ENCODE data around the gene NETO2. TPM values are rescaled to one million over a fixed set of nuclear protein-coding genes. Genes with fewer than 3 reads are reported as not detected.

NETO2 gene
- total and polyA plus RNA-seq, 10 of the 15 experiments (the other 5 are each of a cell fraction or from before 2014, with no cell fraction given), result 8.5 to 53.1 (median 27.0) TPM

- TF ChIP-seq E2F8 (IDR thresholded peaks at IDR 0.05; ENCODE audit: low read depth, partially characterized antibody) (no peak), SMARCA5 (IDR thresholded peaks at IDR 0.05) (no peak), MLLT1 (IDR thresholded peaks at IDR 0.05) (no peak), RCOR1 (conservative IDR thresholded peaks at IDR 0.05; ENCODE audit: low read depth, low read length) (no peak), USF1 (IDR thresholded peaks at IDR 0.05; ENCODE audit: borderline replicate concordance, extremely low read length, insufficient read depth, low read depth, low read length) (no peak), POLR2AphosphoS2 (IDR thresholded peaks at IDR 0.05; ENCODE audit: low read depth, low read length) (no peak), SREBF2 (IDR thresholded peaks at IDR 0.05; ENCODE audit: low read length) (no peak), NFXL1 (IDR thresholded peaks at IDR 0.05; ENCODE audit: borderline replicate concordance) (no peak), ZSCAN29 (IDR thresholded peaks at IDR 0.05) (0 out of 2 replicates have a peak, but pooled peaks have one; percentile 6), SRF (IDR thresholded peaks at IDR 0.05; ENCODE audit: low read depth in 2 of 2, low read length in 2 of 2) (0 out of 4 replicates have a peak, but pooled peaks of 1 of the 2 experiments have one; percentile 22), LARP7 (IDR thresholded peaks at IDR 0.05) (peak; percentile 38)
- TF ChIP-seq, protein P1, sequence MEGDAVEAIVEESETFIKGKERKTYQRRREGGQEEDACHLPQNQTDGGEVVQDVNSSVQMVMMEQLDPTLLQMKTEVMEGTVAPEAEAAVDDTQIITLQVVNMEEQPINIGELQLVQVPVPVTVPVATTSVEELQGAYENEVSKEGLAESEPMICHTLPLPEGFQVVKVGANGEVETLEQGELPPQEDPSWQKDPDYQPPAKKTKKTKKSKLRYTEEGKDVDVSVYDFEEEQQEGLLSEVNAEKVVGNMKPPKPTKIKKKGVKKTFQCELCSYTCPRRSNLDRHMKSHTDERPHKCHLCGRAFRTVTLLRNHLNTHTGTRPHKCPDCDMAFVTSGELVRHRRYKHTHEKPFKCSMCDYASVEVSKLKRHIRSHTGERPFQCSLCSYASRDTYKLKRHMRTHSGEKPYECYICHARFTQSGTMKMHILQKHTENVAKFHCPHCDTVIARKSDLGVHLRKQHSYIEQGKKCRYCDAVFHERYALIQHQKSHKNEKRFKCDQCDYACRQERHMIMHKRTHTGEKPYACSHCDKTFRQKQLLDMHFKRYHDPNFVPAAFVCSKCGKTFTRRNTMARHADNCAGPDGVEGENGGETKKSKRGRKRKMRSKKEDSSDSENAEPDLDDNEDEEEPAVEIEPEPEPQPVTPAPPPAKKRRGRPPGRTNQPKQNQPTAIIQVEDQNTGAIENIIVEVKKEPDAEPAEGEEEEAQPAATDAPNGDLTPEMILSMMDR (IDR thresholded peaks at IDR 0.05 in 2 of 3, conservative IDR thresholded peaks at IDR 0.05 in 1 of 3; ENCODE audit: control insufficient read depth in 2 of 3, extremely low read depth in 1 of 3, insufficient read depth in 1 of 3, low read depth in 3 of 3, low read length in 3 of 3), result peak; percentile 56 to 87 (median 70); a peak in 5 of 6 replicates
- TF ChIP-seq, protein P2, sequence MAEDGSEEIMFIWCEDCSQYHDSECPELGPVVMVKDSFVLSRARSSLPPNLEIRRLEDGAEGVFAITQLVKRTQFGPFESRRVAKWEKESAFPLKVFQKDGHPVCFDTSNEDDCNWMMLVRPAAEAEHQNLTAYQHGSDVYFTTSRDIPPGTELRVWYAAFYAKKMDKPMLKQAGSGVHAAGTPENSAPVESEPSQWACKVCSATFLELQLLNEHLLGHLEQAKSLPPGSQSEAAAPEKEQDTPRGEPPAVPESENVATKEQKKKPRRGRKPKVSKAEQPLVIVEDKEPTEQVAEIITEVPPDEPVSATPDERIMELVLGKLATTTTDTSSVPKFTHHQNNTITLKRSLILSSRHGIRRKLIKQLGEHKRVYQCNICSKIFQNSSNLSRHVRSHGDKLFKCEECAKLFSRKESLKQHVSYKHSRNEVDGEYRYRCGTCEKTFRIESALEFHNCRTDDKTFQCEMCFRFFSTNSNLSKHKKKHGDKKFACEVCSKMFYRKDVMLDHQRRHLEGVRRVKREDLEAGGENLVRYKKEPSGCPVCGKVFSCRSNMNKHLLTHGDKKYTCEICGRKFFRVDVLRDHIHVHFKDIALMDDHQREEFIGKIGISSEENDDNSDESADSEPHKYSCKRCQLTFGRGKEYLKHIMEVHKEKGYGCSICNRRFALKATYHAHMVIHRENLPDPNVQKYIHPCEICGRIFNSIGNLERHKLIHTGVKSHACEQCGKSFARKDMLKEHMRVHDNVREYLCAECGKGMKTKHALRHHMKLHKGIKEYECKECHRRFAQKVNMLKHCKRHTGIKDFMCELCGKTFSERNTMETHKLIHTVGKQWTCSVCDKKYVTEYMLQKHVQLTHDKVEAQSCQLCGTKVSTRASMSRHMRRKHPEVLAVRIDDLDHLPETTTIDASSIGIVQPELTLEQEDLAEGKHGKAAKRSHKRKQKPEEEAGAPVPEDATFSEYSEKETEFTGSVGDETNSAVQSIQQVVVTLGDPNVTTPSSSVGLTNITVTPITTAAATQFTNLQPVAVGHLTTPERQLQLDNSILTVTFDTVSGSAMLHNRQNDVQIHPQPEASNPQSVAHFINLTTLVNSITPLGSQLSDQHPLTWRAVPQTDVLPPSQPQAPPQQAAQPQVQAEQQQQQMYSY (CRISPR knock-in tag; IDR thresholded peaks at IDR 0.05), result no peak
- TF ChIP-seq, protein P3, sequence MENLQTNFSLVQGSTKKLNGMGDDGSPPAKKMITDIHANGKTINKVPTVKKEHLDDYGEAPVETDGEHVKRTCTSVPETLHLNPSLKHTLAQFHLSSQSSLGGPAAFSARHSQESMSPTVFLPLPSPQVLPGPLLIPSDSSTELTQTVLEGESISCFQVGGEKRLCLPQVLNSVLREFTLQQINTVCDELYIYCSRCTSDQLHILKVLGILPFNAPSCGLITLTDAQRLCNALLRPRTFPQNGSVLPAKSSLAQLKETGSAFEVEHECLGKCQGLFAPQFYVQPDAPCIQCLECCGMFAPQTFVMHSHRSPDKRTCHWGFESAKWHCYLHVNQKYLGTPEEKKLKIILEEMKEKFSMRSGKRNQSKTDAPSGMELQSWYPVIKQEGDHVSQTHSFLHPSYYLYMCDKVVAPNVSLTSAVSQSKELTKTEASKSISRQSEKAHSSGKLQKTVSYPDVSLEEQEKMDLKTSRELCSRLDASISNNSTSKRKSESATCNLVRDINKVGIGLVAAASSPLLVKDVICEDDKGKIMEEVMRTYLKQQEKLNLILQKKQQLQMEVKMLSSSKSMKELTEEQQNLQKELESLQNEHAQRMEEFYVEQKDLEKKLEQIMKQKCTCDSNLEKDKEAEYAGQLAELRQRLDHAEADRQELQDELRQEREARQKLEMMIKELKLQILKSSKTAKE (IDR thresholded peaks at IDR 0.05; ENCODE audit: low read depth, poor library complexity, severe bottlenecking), result no peak
These were observed at the start of gene NETO2 (continued) for GRCh38 chr16:47143677-47144558.

Measured in GM12878 (cell line).